ENCODE results near the gene SPNS3. TPM values are rescaled to one million over a fixed set of nuclear protein-coding genes. Genes with fewer than 3 reads are reported as not detected.

Gene SPNS3
- total RNA-seq, 4 donors from 2014 or later: 1.7 TPM; not detected in 3

DNA sequence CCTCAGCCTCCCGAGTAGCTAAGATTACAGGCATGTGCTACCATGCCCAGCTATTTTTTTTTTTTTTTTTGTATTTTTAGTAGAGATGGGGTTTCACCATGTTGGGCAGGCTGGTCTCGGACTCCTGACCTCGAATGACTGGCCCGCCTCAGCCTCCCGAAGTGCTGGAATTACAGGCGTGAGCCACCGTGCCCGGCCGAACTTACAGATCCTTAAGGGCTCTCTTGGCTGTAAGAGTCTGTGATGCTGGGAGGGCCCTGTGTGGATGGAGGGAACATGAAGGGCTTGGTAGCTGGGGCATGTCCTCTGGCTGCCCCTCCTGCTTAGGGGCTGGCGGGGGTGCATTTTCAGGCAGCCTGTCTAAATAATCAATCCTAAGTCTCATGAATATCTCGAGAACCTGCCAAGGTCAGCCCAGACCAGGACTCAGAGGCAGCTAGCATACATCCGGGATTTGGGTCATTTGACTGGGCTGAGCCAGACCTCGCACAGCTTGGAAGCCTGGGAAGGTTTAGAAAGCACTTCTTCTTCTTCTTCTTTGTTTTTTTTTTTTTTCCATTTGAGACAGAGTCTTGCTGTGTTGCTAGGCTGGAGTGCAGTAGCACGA, 17.1 kb downstream of the SPNS3 start:
- TF ChIP-seq, protein P1, sequence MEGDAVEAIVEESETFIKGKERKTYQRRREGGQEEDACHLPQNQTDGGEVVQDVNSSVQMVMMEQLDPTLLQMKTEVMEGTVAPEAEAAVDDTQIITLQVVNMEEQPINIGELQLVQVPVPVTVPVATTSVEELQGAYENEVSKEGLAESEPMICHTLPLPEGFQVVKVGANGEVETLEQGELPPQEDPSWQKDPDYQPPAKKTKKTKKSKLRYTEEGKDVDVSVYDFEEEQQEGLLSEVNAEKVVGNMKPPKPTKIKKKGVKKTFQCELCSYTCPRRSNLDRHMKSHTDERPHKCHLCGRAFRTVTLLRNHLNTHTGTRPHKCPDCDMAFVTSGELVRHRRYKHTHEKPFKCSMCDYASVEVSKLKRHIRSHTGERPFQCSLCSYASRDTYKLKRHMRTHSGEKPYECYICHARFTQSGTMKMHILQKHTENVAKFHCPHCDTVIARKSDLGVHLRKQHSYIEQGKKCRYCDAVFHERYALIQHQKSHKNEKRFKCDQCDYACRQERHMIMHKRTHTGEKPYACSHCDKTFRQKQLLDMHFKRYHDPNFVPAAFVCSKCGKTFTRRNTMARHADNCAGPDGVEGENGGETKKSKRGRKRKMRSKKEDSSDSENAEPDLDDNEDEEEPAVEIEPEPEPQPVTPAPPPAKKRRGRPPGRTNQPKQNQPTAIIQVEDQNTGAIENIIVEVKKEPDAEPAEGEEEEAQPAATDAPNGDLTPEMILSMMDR (IDR thresholded peaks at IDR 0.05; ENCODE audit: low read depth): no peak

DNA sequence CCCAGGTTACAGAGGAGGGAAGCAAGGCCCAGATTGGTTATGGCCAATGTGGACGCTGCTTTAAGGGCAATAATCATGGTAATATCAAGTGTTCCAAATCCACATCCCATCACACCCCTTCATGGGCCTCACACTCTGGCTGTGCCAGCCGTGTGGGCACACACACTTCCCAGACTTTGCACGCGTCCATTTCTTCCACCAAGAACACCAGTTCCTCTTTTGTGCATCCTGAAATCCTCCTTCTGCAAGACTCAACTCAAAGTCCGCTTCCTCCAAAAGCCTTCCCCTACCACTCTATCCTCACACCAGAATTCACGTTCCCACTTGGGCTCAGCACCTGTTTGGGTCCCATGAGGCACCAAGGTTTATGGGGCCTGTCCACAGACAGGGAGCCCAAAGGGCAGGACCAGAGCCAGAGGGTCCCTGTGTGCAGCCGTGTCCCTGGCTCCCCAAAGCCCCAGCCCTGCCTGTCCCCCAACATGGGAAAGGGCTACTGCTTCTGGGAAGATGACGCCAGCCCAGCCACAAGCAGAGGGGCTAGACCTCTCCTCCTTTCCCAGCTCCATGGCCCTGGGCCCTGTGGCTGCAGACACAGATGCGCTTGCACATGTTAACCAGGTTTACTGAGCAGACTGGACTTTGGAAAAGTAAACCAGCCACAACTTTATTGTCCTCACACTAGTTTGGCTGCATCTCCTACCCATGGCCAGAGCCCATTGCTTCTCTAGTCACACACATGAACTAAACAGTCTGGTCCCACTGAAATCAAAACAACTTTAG, 20.3 kb downstream of the SPNS3 start:
- TF ChIP-seq, protein P1 (IDR thresholded peaks at IDR 0.05; ENCODE audit: low read depth): no peak

DNA sequence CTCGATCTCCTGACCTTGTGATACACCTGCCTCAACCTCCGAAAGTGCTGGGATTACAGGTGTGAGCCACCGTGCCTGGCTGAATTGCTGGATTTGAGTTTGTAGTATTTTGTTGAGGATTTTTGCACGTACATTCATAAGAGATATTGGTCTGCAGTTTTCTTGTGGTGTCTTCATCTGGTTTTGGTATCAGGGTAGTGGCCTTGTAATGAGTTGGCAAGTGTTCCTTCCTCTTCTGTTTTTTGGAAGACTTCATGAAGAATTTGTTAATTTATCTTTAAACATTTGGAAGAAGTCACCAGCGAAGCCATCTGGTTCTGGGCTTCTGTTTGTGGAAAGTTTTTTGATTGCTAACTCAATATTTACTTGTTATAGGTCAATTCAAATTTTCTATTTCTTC, 26.9 kb downstream of the SPNS3 start:
- TF ChIP-seq, protein P1 (IDR thresholded peaks at IDR 0.05; ENCODE audit: low read depth): no peak

- TF ChIP-seq, protein P1 (IDR thresholded peaks at IDR 0.05; ENCODE audit: low read depth): no peak
These were observed 30.2 kb downstream of the SPNS3 start for GRCh38 chr17:4463818-4464476.

- TF ChIP-seq, protein P1 (IDR thresholded peaks at IDR 0.05; ENCODE audit: low read depth): no peak
These were observed 32.0 kb downstream of the SPNS3 start for GRCh38 chr17:4465786-4466185.

- TF ChIP-seq, protein P1 (IDR thresholded peaks at IDR 0.05; ENCODE audit: low read depth): no peak
These were observed 33.5 kb downstream of the SPNS3 start for GRCh38 chr17:4467287-4467686.

DNA sequence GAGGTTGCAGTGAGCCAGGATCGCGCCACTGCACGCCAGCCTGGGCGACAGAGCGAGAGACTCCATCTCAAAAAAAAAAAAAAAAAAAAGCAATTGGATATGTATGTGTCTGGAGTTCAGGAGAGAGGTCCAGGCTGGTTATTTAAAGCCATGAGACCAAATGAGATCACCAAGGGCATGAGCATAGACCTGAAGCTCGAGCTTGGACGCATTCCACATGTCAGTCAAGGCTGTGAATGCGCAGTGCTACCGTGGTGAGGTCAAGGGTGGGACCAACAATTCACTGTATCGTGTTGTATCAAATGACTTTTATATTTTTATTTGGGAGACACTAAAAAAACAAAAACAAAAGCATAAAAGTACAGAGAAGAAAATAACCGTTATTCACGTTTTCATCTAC, 35.8 kb downstream of the SPNS3 start:
- TF ChIP-seq, protein P1 (IDR thresholded peaks at IDR 0.05; ENCODE audit: low read depth): no peak
